K562 (cell line): ENCODE results near the gene ANHX. TPM values are rescaled to one million over a fixed set of nuclear protein-coding genes. Genes with fewer than 3 reads are reported as not detected.

Source experiments
- BCLAF1 ChIP-seq, 2 experiments: fragments of 450-650 bp in 1 of 2; IDR thresholded peaks; 2 replicates each; pipeline ENCODE4 v1.6.1; 2011 to 2017; ENCODE audit warnings: low read depth in 2 of 2, antibody characterized with exemption in 1 of 2, borderline replicate concordance in 1 of 2, low read length in 1 of 2, mild to moderate bottlenecking in 1 of 2, mixed read lengths in 1 of 2; ENCODE audit not compliant: control insufficient read depth in 1 of 2
- CBFA2T3 ChIP-seq: fragments of 450-650 bp; IDR thresholded peaks from 2 replicates; pipeline ENCODE4 v1.6.1; 2017
- CBX3 ChIP-seq, 2 experiments: IDR thresholded peaks; 1 replicate in 1 of 2; 2 replicates in 1 of 2; pipeline ENCODE4 v1.6.1; 2012; ENCODE audit warnings: inconsistent platforms in 2 of 2, low read length in 2 of 2, borderline replicate concordance in 1 of 2, control low read depth in 1 of 2
- CEBPB ChIP-seq: fragments of 450-650 bp; IDR thresholded peaks from 2 replicates; pipeline ENCODE4 v1.6.1; 2016; ENCODE audit warnings: missing genetic modification characterization, missing compliant biosample characterization
- CREB1 ChIP-seq, 2 experiments: sonication (generic) in 1 of 2; formaldehyde crosslinking in 1 of 2; IDR thresholded peaks; 2 replicates each; pipeline versions ENCODE4 v1.6.1 to v1.8.0; 2012 to 2022; ENCODE audit warnings: inconsistent platforms in 1 of 2, mild to moderate bottlenecking in 1 of 2, missing genetic modification reagents in 1 of 2, moderate library complexity in 1 of 2
- DEAF1 ChIP-seq: fragments of 450-650 bp; formaldehyde crosslinking; IDR thresholded peaks from 2 replicates; pipeline ENCODE4 v1.4.0; 2020; ENCODE audit warnings: mild to moderate bottlenecking, moderate library complexity
- GABPB1 ChIP-seq: sonication (generic); formaldehyde crosslinking; IDR thresholded peaks from 2 replicates; pipeline ENCODE4 v1.8.0; 2022; ENCODE audit warnings: mild to moderate bottlenecking, missing genetic modification reagents
- JUND ChIP-seq, 2 experiments: IDR thresholded peaks; 2 replicates in 1 of 2; 3 replicates in 1 of 2; pipeline ENCODE4 v1.6.1; 2011; ENCODE audit warnings: borderline replicate concordance in 2 of 2, low read depth in 2 of 2, low read length in 2 of 2, improper control_type of control experiment in 1 of 2, missing biosample characterization in 1 of 2, missing genetic modification characterization in 1 of 2, missing genetic modification reagents in 1 of 2
- KAT8 ChIP-seq: fragments of 450-650 bp; IDR thresholded peaks from 2 replicates; pipeline ENCODE4 v1.6.1; 2016; ENCODE audit warnings: low read depth, mild to moderate bottlenecking
- KLF1 ChIP-seq: fragments of 450-650 bp; IDR thresholded peaks from 2 replicates; pipeline ENCODE4 v1.6.1; 2016; ENCODE audit warnings: missing genetic modification characterization, missing compliant biosample characterization
- MNT ChIP-seq, 2 experiments: fragments of 450-650 bp; conservative IDR thresholded peaks; 2 replicates each; pipeline ENCODE4 v1.6.1; 2017; ENCODE audit warnings: mild to moderate bottlenecking in 2 of 2, moderate library complexity in 2 of 2
- NCOA6 ChIP-seq: fragments of 450-650 bp; IDR thresholded peaks from 2 replicates; pipeline ENCODE4 v1.6.1; 2017; ENCODE audit warnings: mild to moderate bottlenecking
- NCOR1 ChIP-seq: fragments of 450-650 bp; IDR thresholded peaks from 2 replicates; pipeline ENCODE4 v1.6.1; 2016; ENCODE audit warnings: mild to moderate bottlenecking, moderate library complexity
- POLR3G ChIP-seq: IDR thresholded peaks from 2 replicates; pipeline ENCODE4 v1.6.1; 2011; ENCODE audit not compliant: insufficient read length, insufficient replicate concordance; ENCODE audit errors: extremely low read depth
- POU5F1 ChIP-seq: fragments of 150-350 bp; IDR thresholded peaks from 2 replicates; pipeline ENCODE4 v1.6.1; 2014; ENCODE audit warnings: borderline replicate concordance, low read length, low read depth, mild to moderate bottlenecking; ENCODE audit not compliant: partially characterized antibody
- XRCC5 ChIP-seq: fragments of 200-400 bp; formaldehyde crosslinking; IDR thresholded peaks from 2 replicates; pipeline ENCODE4 v1.6.1; 2017; ENCODE audit warnings: low read depth, mild to moderate bottlenecking, low read length
- ZBTB33 ChIP-seq: sonication (generic); formaldehyde crosslinking; IDR thresholded peaks from 2 replicates; pipeline ENCODE4 v1.8.1; 2023; ENCODE audit warnings: mild to moderate bottlenecking, missing genetic modification reagents
- ZNF551 ChIP-seq: fragments of 250-450 bp; sonication (Bioruptor Pico); IDR thresholded peaks from 2 replicates; pipeline ENCODE4 v1.5.0; 2021; ENCODE audit warnings: mild to moderate bottlenecking, moderate library complexity
- polyA plus RNA-seq, 8 experiments: library from polyadenylated mRNA; depleted of rRNA in 4 of 8; stranded (reverse) in 5 of 8; unstranded in 3 of 8; fragments of >200 nt; fragmentation: Nextera tagmentation in 2 of 8; fragmentation: Illumina TruSeq in 1 of 8; extraction: Ambion mirVana in 2 of 8; extraction: Trizol in 1 of 8; gene quantifications; 2 replicates each; pipeline versions ENCODE4 v1.2.1 to v1.2.3, GENCODE V29; 2011 to 2014; ENCODE audit warnings: inconsistent platforms in 1 of 8, missing spikeins in 1 of 8
- total RNA-seq, 7 experiments: library from RNA; depleted of rRNA in 6 of 7; stranded (reverse); fragments of >200 nt in 6 of 7; fragmentation: Illumina TruSeq in 2 of 7; extraction: Trizol in 2 of 7; gene quantifications; 2 replicates each; pipeline versions ENCODE4 v1.2.1 to v1.2.3, GENCODE V29; 2011 to 2021; ENCODE audit warnings: low replicate concordance in 1 of 7

The ANHX gene
- total and polyA plus RNA-seq, 9 of the 15 experiments (the other 6 are each of a cell fraction or from before 2014, with no cell fraction given): not detected

- TF ChIP-seq JUND (IDR thresholded peaks at IDR 0.05; ENCODE audit: borderline replicate concordance, low read depth, low read length): peak; percentile 66
- TF ChIP-seq JUND (tag; IDR thresholded peaks at IDR 0.05; ENCODE audit: borderline replicate concordance, low read depth, low read length): peak; percentile 38; the same call in 1 of the 3 replicates
- TF ChIP-seq KLF1: 0 out of 2 replicates have a peak, but pooled peaks have one; percentile 30
- peak; percentile 49 to 76; a peak in 3 of 4 replicates for TF ChIP-seq MNT (conservative IDR thresholded peaks at IDR 0.05)
- TF ChIP-seq ZNF551: no peak
- TF ChIP-seq CEBPB (tag): peak; percentile 80
- no peak for TF ChIP-seq KAT8
- no peak for TF ChIP-seq POLR3G
- no peak for TF ChIP-seq NCOA6
- no peak for TF ChIP-seq CBFA2T3
- peak in 1 of 2 experiments; percentile 91; a peak in 2 of 3 replicates for TF ChIP-seq CBX3 (IDR thresholded peaks at IDR 0.05; ENCODE audit: borderline replicate concordance in 1 of 2, low read length in 2 of 2)
- TF ChIP-seq XRCC5: peak; percentile 97
- 0 out of 2 replicates have a peak, but pooled peaks have one; percentile 23 for TF ChIP-seq ZBTB33
- no peak for TF ChIP-seq BCLAF1 (IDR thresholded peaks at IDR 0.05; ENCODE audit: borderline replicate concordance in 1 of 2, control insufficient read depth in 1 of 2, low read depth in 2 of 2, low read length in 1 of 2)
- peak; percentile 99 for TF ChIP-seq CREB1 (IDR thresholded peaks at IDR 0.05)
- peak; percentile 99 for TF ChIP-seq CREB1 (CRISPR knock-in tag; IDR thresholded peaks at IDR 0.05)
- peak; percentile 64 for TF ChIP-seq POU5F1
- peak; percentile 93 for TF ChIP-seq GABPB1 (CRISPR knock-in tag)
- TF ChIP-seq NCOR1: peak; percentile 28; the same call in 1 of the 2 replicates
- peak; percentile 56; the same call in 1 of the 2 replicates for TF ChIP-seq DEAF1 (CRISPR knock-in tag)
Observed at GRCh38 chr12:133181238-133181959, 54.3 kb downstream of the ANHX start, which contains the start of gene ZNF268 (continued).
